Measurements from ENCODE around the gene IGSF6.

The IGSF6 gene

DNA sequence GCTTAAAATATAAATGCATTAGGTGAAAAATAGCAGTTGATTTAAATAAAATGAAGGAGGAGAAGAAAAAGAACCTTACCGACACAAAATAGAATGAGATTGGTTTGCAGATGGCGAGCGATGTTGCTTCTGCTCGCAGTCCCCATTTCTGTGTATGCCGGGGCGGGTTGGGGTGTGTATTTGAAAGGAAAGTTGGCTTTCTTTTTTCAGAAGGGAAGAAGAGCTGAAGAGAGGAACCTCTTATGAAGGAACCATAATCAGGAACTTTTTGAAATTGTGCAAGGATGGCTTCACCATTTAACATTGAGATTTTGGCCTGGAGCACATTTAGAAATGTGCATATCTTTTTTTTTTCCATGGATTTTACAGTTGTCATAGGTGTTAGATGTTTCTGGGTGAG, at the start of gene IGSF6:
Gene IGSF6 (minus strand): TSS at position 156 of the 400 bp plus-strand sequence. CDS start 10 bp downstream, at position 146.
- TF ChIP-seq, protein P1, sequence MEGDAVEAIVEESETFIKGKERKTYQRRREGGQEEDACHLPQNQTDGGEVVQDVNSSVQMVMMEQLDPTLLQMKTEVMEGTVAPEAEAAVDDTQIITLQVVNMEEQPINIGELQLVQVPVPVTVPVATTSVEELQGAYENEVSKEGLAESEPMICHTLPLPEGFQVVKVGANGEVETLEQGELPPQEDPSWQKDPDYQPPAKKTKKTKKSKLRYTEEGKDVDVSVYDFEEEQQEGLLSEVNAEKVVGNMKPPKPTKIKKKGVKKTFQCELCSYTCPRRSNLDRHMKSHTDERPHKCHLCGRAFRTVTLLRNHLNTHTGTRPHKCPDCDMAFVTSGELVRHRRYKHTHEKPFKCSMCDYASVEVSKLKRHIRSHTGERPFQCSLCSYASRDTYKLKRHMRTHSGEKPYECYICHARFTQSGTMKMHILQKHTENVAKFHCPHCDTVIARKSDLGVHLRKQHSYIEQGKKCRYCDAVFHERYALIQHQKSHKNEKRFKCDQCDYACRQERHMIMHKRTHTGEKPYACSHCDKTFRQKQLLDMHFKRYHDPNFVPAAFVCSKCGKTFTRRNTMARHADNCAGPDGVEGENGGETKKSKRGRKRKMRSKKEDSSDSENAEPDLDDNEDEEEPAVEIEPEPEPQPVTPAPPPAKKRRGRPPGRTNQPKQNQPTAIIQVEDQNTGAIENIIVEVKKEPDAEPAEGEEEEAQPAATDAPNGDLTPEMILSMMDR (IDR thresholded peaks at IDR 0.05; ENCODE audit: poor library complexity, severe bottlenecking): no peak
- Histone ChIP-seq H3K27me3 (ENCODE audit: insufficient read depth, poor library complexity, severe bottlenecking) (no peaks in the 10 kb centered on the region), H3K36me3 (ENCODE audit: low read depth) (peaks cover 12% of the 10 kb centered on the region), H3K4me1 (ENCODE audit: insufficient read depth, poor library complexity, severe bottlenecking) (no peaks in the 10 kb centered on the region), H3K9me3 (ENCODE audit: severe bottlenecking) (no peaks in the 10 kb centered on the region), H3K4me3 (ENCODE audit: severe bottlenecking) (no peak within 1 kb of the TSS), H3K27ac (ENCODE audit: poor library complexity, severe bottlenecking) (no peak within 1 kb of the TSS)
- ATAC-seq (ENCODE audit: low read depth): no peak
- no peak for DNase-seq (ENCODE audit: low spot score)

GRCh38 chr16:21701271-21701670, 48.9 kb upstream of the IGSF6 start:
- DNase-seq (ENCODE audit: low spot score): no peak
- TF ChIP-seq, protein P1 (IDR thresholded peaks at IDR 0.05; ENCODE audit: poor library complexity, severe bottlenecking): no peak
- Histone ChIP-seq H3K27ac (ENCODE audit: poor library complexity, severe bottlenecking) (no peak overlapping the region), H3K4me1 (ENCODE audit: insufficient read depth, poor library complexity, severe bottlenecking) (no peaks in the 10 kb centered on the region), H3K4me3 (ENCODE audit: severe bottlenecking) (no peak overlapping the region), H3K36me3 (ENCODE audit: low read depth) (no peaks in the 10 kb centered on the region), H3K9me3 (ENCODE audit: severe bottlenecking) (no peaks in the 10 kb centered on the region), H3K27me3 (ENCODE audit: insufficient read depth, poor library complexity, severe bottlenecking) (no peaks in the 10 kb centered on the region)
- ATAC-seq (ENCODE audit: low read depth): no peak

DNA sequence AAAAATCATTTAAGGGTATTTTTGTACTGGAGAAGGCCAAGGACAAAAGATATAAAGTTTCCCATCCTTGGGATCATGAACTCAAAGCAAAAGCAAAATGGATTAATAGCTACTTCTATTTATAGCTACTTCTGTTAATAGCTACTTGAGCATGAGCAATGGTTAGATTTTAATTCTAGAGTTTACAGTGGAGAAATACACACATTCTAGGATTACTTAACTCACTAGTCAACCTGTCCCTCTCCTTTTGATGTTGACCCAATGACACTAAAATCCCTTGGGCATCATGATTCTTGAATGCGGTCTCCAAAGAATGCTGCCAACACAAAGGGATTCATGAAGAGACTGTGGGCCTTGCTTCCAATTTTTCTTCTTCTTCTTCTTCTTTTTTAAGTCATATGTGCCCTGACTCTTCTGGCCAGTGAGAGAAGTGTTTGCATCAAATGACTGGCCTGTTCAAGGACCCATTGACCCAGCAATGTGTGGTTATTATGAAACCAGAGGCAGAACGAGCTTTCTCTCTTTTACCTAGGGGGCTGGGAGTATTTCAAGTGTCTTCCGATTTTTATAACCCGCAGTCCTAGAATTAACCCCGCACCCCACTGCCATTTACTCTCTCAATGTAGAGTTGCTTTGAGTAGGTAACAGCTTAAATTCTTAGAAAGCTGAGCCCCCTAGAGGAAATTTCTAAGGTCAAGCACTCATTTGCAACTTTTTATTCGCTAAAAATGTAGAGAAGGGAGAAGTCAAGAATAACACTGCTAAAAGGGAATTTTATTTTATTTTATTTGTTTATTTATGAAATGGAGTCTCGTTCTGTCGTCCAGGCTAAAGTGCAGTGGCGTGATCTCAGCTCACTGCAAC, 46.0 kb upstream of the IGSF6 start:
- DNase-seq (ENCODE audit: low spot score) (no peak), ATAC-seq (ENCODE audit: low read depth) (no peak)
- Histone ChIP-seq H3K27ac (ENCODE audit: poor library complexity, severe bottlenecking) (no peak overlapping the region), H3K4me1 (ENCODE audit: insufficient read depth, poor library complexity, severe bottlenecking) (no peaks in the 10 kb centered on the region), H3K36me3 (ENCODE audit: low read depth) (no peaks in the 10 kb centered on the region), H3K9me3 (ENCODE audit: severe bottlenecking) (no peaks in the 10 kb centered on the region), H3K27me3 (ENCODE audit: insufficient read depth, poor library complexity, severe bottlenecking) (no peaks in the 10 kb centered on the region), H3K4me3 (ENCODE audit: severe bottlenecking) (no peak overlapping the region)
- TF ChIP-seq, protein P1 (IDR thresholded peaks at IDR 0.05; ENCODE audit: poor library complexity, severe bottlenecking): no peak

DNA sequence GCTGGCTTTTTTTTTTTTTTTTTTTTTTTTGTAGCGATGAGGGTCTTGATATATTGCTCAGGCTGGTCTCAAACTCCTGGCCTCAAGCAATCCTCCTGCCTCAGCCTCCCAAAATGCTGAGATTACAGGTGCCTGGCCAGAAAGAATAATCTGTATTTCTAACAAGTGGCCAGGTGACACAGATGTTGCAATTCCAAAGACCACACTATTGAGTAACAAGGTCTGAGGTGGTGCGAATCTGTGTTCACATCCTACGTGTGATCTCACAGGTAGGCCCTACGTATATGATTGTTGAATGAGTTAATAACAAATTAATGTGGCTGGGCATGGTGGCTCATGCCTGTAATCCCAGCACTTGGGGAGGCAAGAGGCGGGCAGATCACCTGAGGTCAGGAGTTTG, 44.6 kb upstream of the IGSF6 start:
- no peak for ATAC-seq (ENCODE audit: low read depth)
- H3K4me3 ChIP-seq (ENCODE audit: severe bottlenecking): no peak overlapping the region

More for the DNA sequence above, 44.6 kb upstream of the IGSF6 start:
- Histone ChIP-seq H3K4me1 (ENCODE audit: insufficient read depth, poor library complexity, severe bottlenecking) (no peaks in the 10 kb centered on the region), H3K27me3 (ENCODE audit: insufficient read depth, poor library complexity, severe bottlenecking) (no peaks in the 10 kb centered on the region), H3K36me3 (ENCODE audit: low read depth) (no peaks in the 10 kb centered on the region), H3K9me3 (ENCODE audit: severe bottlenecking) (no peaks in the 10 kb centered on the region), H3K27ac (ENCODE audit: poor library complexity, severe bottlenecking) (no peak overlapping the region)
- TF ChIP-seq, protein P1 (IDR thresholded peaks at IDR 0.05; ENCODE audit: poor library complexity, severe bottlenecking): no peak
- no peak for DNase-seq (ENCODE audit: low spot score)
